ENCODE measurements around the gene E2F1. TPM values are rescaled to one million over a fixed set of nuclear protein-coding genes. Genes with fewer than 3 reads are reported as not detected.

The E2F1 gene
- total RNA-seq, 2 experiments from 2014 or later = 128 to 148 TPM

DNA sequence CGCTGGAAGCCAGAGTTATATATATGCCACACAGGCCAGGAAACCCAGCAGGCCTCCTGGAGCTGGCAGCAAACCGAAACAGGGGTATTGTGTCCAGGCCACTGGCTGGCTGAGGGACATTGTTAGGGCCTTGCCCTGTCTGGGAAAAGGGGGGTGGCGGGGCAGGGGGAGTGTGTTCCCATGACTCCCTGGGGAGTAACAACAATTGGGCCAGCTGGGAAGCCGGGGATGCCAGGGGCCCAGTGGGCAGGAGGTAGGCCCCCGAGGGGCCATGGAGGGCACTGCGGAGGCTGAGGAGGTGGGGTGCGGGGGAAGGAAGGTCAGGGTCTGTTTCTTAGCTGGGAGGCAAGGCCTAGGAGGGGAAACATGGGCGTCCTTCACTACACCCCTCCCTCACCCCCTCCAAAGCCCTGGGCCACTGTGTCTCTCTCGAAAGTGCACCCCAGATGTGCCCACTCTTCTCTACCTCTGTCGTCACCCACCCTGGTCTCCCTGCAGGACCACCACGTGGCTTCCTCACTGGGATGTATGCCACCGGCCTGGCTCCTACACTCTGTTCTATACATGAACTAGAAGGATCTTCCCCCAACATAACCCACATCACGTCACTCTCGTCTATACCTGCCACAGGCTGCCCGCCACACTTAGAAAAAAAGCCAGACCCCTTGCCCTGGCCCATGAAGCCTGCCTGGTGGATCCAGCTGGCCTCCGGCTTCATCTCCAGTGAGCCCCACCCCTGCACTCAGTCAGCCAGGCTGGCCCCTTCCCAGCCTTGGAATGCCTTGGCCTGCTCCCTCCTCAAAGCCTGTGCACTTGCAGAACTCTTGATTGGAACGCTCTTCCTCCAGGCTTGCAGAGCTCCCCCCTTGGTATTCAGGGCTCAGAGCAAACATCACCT, 7.8 kb upstream of the E2F1 start:
- Histone ChIP-seq H4K20me1 (ENCODE audit: insufficient read depth, low read length) (no peaks in the 10 kb centered on the region), H3K79me2 (ENCODE audit: insufficient read depth, low read depth, low read length) (no peaks in the 10 kb centered on the region), H3K4me2 (ENCODE audit: low read length) (no peak overlapping the region), H3K4me3 (ENCODE audit: low read depth, low read length, poor library complexity, severe bottlenecking) (no peak overlapping the region), H3K36me3 (ENCODE audit: insufficient read depth, low read length) (no peaks in the 10 kb centered on the region), H3K27ac (ENCODE audit: low read depth, low read length, poor library complexity, severe bottlenecking) (no peak overlapping the region), H2AFZ (ENCODE audit: low read length) (0 out of 2 replicates have a peak overlapping the region, but pooled peaks have one; percentile 28), H3K4me1 (ENCODE audit: insufficient read depth, low read length, poor library complexity, severe bottlenecking) (peaks cover 25% of the 10 kb centered on the region), H3K9me2 (ENCODE audit: insufficient read depth, low read length) (no peaks in the 10 kb centered on the region), H3K9me3 (ENCODE audit: low read length) (no peaks in the 10 kb centered on the region)
- DNase-seq (ENCODE audit: low spot score) = no peak
- CTCF ChIA-PET (ENCODE audit: unreplicated experiment) = no interaction called here
- TF ChIP-seq, protein P1, sequence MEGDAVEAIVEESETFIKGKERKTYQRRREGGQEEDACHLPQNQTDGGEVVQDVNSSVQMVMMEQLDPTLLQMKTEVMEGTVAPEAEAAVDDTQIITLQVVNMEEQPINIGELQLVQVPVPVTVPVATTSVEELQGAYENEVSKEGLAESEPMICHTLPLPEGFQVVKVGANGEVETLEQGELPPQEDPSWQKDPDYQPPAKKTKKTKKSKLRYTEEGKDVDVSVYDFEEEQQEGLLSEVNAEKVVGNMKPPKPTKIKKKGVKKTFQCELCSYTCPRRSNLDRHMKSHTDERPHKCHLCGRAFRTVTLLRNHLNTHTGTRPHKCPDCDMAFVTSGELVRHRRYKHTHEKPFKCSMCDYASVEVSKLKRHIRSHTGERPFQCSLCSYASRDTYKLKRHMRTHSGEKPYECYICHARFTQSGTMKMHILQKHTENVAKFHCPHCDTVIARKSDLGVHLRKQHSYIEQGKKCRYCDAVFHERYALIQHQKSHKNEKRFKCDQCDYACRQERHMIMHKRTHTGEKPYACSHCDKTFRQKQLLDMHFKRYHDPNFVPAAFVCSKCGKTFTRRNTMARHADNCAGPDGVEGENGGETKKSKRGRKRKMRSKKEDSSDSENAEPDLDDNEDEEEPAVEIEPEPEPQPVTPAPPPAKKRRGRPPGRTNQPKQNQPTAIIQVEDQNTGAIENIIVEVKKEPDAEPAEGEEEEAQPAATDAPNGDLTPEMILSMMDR (conservative IDR thresholded peaks at IDR 0.05; ENCODE audit: low read length) = no peak
- TF ChIP-seq EZH2phosphoT487 (IDR thresholded peaks at IDR 0.05; ENCODE audit: borderline replicate concordance, low read depth, low read length) = no peak
- no TSS peak for BruUV-seq (replicated peaks)
- intact Hi-C loops (cut with micrococcal nuclease; ENCODE audit: unreplicated experiment) = no loop called here
- POLR2A ChIA-PET = interaction anchor here (0.6 to 1.0 kb wide), 2 partner anchors 10 to 27 kb away, joined by 4 to 6 read pairs; partner anchors contain the start of gene ACTL10

DNA sequence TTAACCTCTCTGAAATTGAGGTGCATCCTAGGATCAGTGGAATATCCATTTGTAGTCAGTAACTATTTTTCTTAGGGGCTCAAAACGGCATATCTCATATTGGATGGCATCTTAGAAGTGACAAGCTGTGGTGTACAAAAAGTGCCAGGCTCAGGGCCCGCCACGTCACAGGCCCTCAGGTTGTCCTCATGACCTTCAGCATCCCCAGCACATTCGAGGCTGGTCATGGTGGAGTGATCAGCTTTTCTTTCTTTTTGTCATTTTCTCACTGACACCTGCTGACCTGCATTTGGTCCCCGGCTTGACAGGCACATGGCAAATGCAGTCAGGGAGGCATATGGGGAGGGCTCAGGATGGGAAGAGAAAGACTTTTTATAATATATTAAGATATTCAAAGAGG, 7.1 kb upstream of the E2F1 start:
- H3K4me3 ChIP-seq (ENCODE audit: low read depth, low read length, poor library complexity, severe bottlenecking) = no peak overlapping the region
- 0 out of 2 replicates have a peak overlapping the region, but pooled peaks have one; percentile 28 for H2AFZ ChIP-seq (ENCODE audit: low read length)
- TF ChIP-seq, protein P1 (conservative IDR thresholded peaks at IDR 0.05; ENCODE audit: low read length) = no peak
- no peak for TF ChIP-seq EZH2phosphoT487 (IDR thresholded peaks at IDR 0.05; ENCODE audit: borderline replicate concordance, low read depth, low read length)
- H3K9me3 ChIP-seq (ENCODE audit: low read length) = no peaks in the 10 kb centered on the region
- H3K4me2 ChIP-seq (ENCODE audit: low read length) = no peak overlapping the region
- H3K36me3 ChIP-seq (ENCODE audit: insufficient read depth, low read length) = no peaks in the 10 kb centered on the region
- intact Hi-C loops (cut with micrococcal nuclease; ENCODE audit: unreplicated experiment) = no loop called here
- H3K79me2 ChIP-seq (ENCODE audit: insufficient read depth, low read depth, low read length) = no peaks in the 10 kb centered on the region
- no peaks in the 10 kb centered on the region for H4K20me1 ChIP-seq (ENCODE audit: insufficient read depth, low read length)
- H3K4me1 ChIP-seq (ENCODE audit: insufficient read depth, low read length, poor library complexity, severe bottlenecking) = peaks cover 32% of the 10 kb centered on the region
- no peaks in the 10 kb centered on the region for H3K9me2 ChIP-seq (ENCODE audit: insufficient read depth, low read length)
- DNase-seq (ENCODE audit: low spot score) = peak; percentile 40
- H3K27ac ChIP-seq (ENCODE audit: low read depth, low read length, poor library complexity, severe bottlenecking) = no peak overlapping the region
- POLR2A ChIA-PET = interaction anchor here (0.6 to 1.0 kb wide), 3 partner anchors 9 to 26 kb away, joined by 4 to 6 read pairs (median 5); partner anchors contain the start of gene ACTL10
- CTCF ChIA-PET (ENCODE audit: unreplicated experiment) = no interaction called here
- no TSS peak for BruUV-seq (replicated peaks)

Measured in OCI-LY7 (cell line).